ENCODE data around the gene PGD.

- TF ChIP-seq CTCF (conservative IDR thresholded peaks at IDR 0.05), result no peak
- TF ChIP-seq ZFX (IDR thresholded peaks at IDR 0.05), result no peak
These were observed 57.2 kb downstream of the PGD start for GRCh38 chr1:10456048-10456447.

All from C4-2B (cell line).